Neural progenitor cell (in vitro differentiated cells): ENCODE data around the gene BDKRB2.

ENCODE experiments used
- EZH2phosphoT487 ChIP-seq: fragments of 200-600 bp; sonication (generic); IDR thresholded peaks from 2 replicates; pipeline ENCODE4 v1.6.1; 2017; ENCODE audit warnings: antibody characterized with exemption
- TF ChIP-seq, protein P1 (sequence below): fragments of 200-600 bp; sonication (generic); IDR thresholded peaks from 2 replicates; pipeline ENCODE4 v1.5.1; 2017; ENCODE audit warnings: antibody characterized with exemption, mild to moderate bottlenecking

DNA sequence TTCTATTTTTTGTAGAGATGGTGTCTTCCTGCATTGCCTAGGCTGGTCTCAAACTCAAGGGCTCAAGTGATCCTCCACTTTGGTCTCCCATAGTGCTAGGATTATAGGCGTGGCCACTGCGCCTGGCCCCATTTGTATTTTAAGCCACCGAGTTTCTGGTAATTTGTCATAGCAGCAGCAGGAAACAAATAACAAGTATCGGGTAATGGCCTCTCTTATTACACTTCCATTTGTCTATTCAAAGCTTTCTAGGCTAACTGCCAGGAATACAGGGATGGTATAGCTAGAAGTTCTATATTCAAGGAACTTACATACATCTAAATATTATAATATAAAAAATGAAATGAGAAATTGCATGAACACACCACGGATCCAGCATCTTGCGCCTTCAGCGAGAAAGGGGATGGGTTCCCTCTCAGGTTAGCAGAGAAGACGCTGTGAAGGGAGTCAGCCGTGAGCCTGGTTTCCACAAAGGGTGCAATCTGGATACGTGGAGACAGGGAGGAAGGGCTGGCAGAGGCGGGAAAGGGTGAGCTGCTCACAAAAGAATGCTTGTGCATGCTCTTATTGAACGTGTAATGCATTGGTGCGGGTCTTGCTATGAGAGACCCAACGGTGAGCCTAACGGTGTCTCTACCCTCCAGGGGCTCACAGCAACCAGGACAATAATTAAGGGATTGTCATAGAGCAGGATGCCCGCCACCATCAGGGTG is 60.9 kb downstream of the BDKRB2 start:
- TF ChIP-seq, protein P1, sequence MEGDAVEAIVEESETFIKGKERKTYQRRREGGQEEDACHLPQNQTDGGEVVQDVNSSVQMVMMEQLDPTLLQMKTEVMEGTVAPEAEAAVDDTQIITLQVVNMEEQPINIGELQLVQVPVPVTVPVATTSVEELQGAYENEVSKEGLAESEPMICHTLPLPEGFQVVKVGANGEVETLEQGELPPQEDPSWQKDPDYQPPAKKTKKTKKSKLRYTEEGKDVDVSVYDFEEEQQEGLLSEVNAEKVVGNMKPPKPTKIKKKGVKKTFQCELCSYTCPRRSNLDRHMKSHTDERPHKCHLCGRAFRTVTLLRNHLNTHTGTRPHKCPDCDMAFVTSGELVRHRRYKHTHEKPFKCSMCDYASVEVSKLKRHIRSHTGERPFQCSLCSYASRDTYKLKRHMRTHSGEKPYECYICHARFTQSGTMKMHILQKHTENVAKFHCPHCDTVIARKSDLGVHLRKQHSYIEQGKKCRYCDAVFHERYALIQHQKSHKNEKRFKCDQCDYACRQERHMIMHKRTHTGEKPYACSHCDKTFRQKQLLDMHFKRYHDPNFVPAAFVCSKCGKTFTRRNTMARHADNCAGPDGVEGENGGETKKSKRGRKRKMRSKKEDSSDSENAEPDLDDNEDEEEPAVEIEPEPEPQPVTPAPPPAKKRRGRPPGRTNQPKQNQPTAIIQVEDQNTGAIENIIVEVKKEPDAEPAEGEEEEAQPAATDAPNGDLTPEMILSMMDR = no peak
- TF ChIP-seq EZH2phosphoT487 = no peak
